MM.1S (cell line): ENCODE measurements around the gene RNF149.

Experiments used
- DNase-seq: peaks from one replicate; pipeline ENCODE4 v3.0.0-alpha.2; 2015
- H2AFZ ChIP-seq: fragments of 300-600 bp; sonication (generic); 2 replicates; pipeline ENCODE4 v1.6.0; 2016; ENCODE audit warnings: antibody characterized with exemption, low read length
- H3F3A ChIP-seq: fragments of 300-600 bp; sonication (generic); 2 replicates; pipeline ENCODE4 v1.6.1; 2016; ENCODE audit warnings: mild to moderate bottlenecking, antibody characterized with exemption, low read length, moderate library complexity, mixed read lengths; ENCODE audit not compliant: insufficient read depth
- H3K27ac ChIP-seq: fragments of 300-600 bp; sonication (generic); 2 replicates; pipeline ENCODE4 v1.5.1; 2016; ENCODE audit warnings: mild to moderate bottlenecking, low read length
- H3K27me3 ChIP-seq: fragments of 300-600 bp; sonication (generic); replicated peaks from 2 replicates; pipeline ENCODE4 v1.6.0; 2016; ENCODE audit warnings: low read length; ENCODE audit not compliant: insufficient read depth
- H3K36me3 ChIP-seq: fragments of 300-600 bp; sonication (generic); replicated peaks from 2 replicates; pipeline ENCODE4 v1.6.1; 2016; ENCODE audit warnings: mild to moderate bottlenecking, low read length, mixed read lengths; ENCODE audit not compliant: insufficient read depth
- H3K4me1 ChIP-seq: fragments of 300-600 bp; sonication (generic); 2 replicates; pipeline ENCODE4 v1.6.1; 2016; ENCODE audit warnings: low read length, mixed read lengths
- H3K4me2 ChIP-seq: fragments of 300-600 bp; sonication (generic); 2 replicates; pipeline ENCODE4 v1.6.0; 2016; ENCODE audit warnings: low read depth, low read length
- H3K4me3 ChIP-seq: fragments of 300-600 bp; sonication (generic); 2 replicates; pipeline ENCODE4 v1.5.1; 2016; ENCODE audit warnings: low read length, mixed read lengths
- H3K79me2 ChIP-seq: fragments of 300-600 bp; sonication (generic); 2 replicates; pipeline ENCODE4 v1.6.1; 2016; ENCODE audit warnings: mixed run types, low read length, mixed read lengths
- H3K9ac ChIP-seq: fragments of 300-600 bp; sonication (generic); 2 replicates; pipeline ENCODE4 v1.6.1; 2016; ENCODE audit warnings: low read length, mixed read lengths
- H3K9me2 ChIP-seq: fragments of 300-600 bp; sonication (generic); replicated peaks from 2 replicates; pipeline ENCODE4 v1.6.1; 2016; ENCODE audit warnings: mild to moderate bottlenecking, low read length, mixed read lengths; ENCODE audit not compliant: insufficient read depth
- H3K9me3 ChIP-seq: fragments of 300-600 bp; sonication (generic); replicated peaks from 2 replicates; pipeline ENCODE4 v1.6.1; 2016; ENCODE audit warnings: mild to moderate bottlenecking, low read length, mixed read lengths; ENCODE audit not compliant: insufficient read depth
- H4K20me1 ChIP-seq: fragments of 300-600 bp; sonication (generic); 2 replicates; pipeline ENCODE4 v1.6.1; 2016; ENCODE audit warnings: mild to moderate bottlenecking, low read length, moderate library complexity, mixed read lengths; ENCODE audit not compliant: insufficient read depth
- CTCF ChIP-seq: fragments of 300-600 bp; sonication (generic); IDR thresholded peaks from 2 replicates; pipeline ENCODE4 v1.5.1; 2016; ENCODE audit warnings: antibody characterized with exemption, low read length, mixed read lengths
- EZH2 ChIP-seq: fragments of 300-600 bp; sonication (generic); optimal IDR thresholded peaks from 2 replicates; pipeline ENCODE3; 2017; ENCODE audit warnings: low read depth, mild to moderate bottlenecking, antibody characterized with exemption, low read length, mixed read lengths
- EZH2phosphoT487 ChIP-seq: fragments of 300-600 bp; sonication (generic); IDR thresholded peaks from 2 replicates; pipeline ENCODE4 v1.6.1; 2018; ENCODE audit warnings: antibody characterized with exemption, low read length

Gene RNF149

GRCh38 chr2:101263377-101263800 lies 45.1 kb downstream of the RNF149 start:
- Histone ChIP-seq H3K4me1 (no peaks in the 10 kb centered on the region), H3K27me3 (no peaks in the 10 kb centered on the region), H3K9me2 (no peaks in the 10 kb centered on the region), H3K9ac (no peak overlapping the region), H3K9me3 (no peaks in the 10 kb centered on the region), H3K4me3 (no peak overlapping the region), H3K4me2 (no peak overlapping the region), H3K79me2 (peaks cover 18% of the 10 kb centered on the region), H4K20me1 (no peaks in the 10 kb centered on the region), H3K36me3 (peaks cover 9% of the 10 kb centered on the region), H2AFZ (no peak overlapping the region), H3F3A (no peaks in the 10 kb centered on the region), H3K27ac (no peak overlapping the region)
- TF ChIP-seq CTCF (no peak), EZH2 (no peak), EZH2phosphoT487 (no peak)
- no peak for DNase-seq

GRCh38 chr2:101262142-101262541 lies 46.4 kb downstream of the RNF149 start:
- Histone ChIP-seq H3K79me2 (peaks cover 26% of the 10 kb centered on the region), H3K4me3 (no peak overlapping the region), H3F3A (no peaks in the 10 kb centered on the region), H3K27ac (no peak overlapping the region), H2AFZ (no peak overlapping the region), H3K4me1 (no peaks in the 10 kb centered on the region), H3K9ac (no peak overlapping the region), H3K27me3 (no peaks in the 10 kb centered on the region), H3K9me3 (no peaks in the 10 kb centered on the region), H3K9me2 (no peaks in the 10 kb centered on the region), H3K36me3 (peaks cover 6% of the 10 kb centered on the region), H3K4me2 (no peak overlapping the region), H4K20me1 (no peaks in the 10 kb centered on the region)
- TF ChIP-seq CTCF = no peak
- no peak for DNase-seq

GRCh38 chr2:101258804-101259203 lies 49.7 kb downstream of the RNF149 start:
- no peak overlapping the region for H3K9ac ChIP-seq
- no peaks in the 10 kb centered on the region for H3K27me3 ChIP-seq
- H3K9me2 ChIP-seq = no peaks in the 10 kb centered on the region
- DNase-seq = no peak
- H4K20me1 ChIP-seq = no peaks in the 10 kb centered on the region
- peaks cover 6% of the 10 kb centered on the region for H3K36me3 ChIP-seq
- no peak overlapping the region for H3K4me2 ChIP-seq
- no peaks in the 10 kb centered on the region for H3F3A ChIP-seq
- H3K9me3 ChIP-seq = no peaks in the 10 kb centered on the region
- H3K27ac ChIP-seq = no peak overlapping the region
- no peak overlapping the region for H3K4me3 ChIP-seq
- H2AFZ ChIP-seq = no peak overlapping the region
- peaks cover 8% of the 10 kb centered on the region for H3K4me1 ChIP-seq
- no peak for TF ChIP-seq CTCF
- no peak for TF ChIP-seq EZH2phosphoT487
- no peak for TF ChIP-seq EZH2
- H3K79me2 ChIP-seq = peaks cover 54% of the 10 kb centered on the region
